ENCODE results near the gene FCN3.

FCN3 gene

DNA sequence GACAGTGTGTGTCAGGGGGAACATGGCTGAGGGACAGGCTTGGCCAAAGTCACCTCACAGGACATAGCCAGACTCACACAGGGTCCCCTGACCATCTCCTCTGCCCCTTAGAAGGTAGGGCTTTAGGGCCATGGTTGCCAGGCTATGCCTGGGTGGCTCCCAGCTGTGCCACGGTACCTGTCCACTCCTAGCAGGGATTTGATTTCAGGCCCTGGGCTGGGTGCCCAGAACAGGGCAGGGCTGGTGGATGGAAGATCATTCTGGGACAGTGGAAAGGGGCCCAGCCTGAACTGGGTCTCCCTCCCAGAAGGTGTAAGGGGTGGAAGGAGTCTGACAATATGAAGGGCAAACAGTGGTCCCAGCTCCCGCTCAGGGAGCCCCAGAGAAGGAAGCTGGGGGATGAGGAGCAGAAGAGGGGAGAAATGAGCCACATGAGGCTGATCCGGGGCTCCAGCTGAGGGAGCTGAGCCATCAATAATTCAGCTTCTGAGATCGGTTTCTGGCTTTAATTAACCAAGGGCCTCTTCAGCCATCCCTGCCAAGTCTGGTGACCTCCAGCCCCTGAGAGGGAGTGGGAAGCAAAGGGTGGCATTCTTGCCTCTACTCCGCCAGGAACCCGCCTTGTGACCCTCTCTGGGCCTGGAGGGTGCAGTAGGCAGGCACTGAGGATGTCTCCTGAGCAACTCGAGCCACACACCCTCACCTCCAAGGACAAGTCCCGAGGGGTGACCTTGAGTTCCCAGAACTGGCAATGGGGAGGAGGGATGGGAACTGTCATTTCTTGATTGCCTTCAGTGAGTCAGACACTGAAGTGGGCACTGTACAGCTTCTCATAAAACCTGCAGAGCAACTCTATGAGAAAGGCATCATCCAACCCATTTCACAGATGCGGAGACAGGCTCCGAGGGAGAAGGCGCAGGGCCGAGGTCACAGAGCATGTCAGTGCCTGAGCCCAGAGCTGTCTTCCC lies 6.4 kb upstream of the FCN3 start:
- no peak for DNase-seq
- no peaks in the 10 kb centered on the region for H3K9me3 Mint-ChIP-seq
- H3K27me3 Mint-ChIP-seq: peaks cover 40% of the 10 kb centered on the region
- H3K27ac Mint-ChIP-seq: no peak overlapping the region
- H3K36me3 Mint-ChIP-seq: no peaks in the 10 kb centered on the region
- CTCF ChIA-PET: interaction anchor here (0.7 to 19.8 kb wide), 6 partner anchors 10 to 79 kb away, joined by 3 to 536 read pairs (median 4); partner anchors contain the start of gene MAP3K6
- no peaks in the 10 kb centered on the region for H3K4me1 Mint-ChIP-seq
- H3K4me3 Mint-ChIP-seq: no peak overlapping the region

DNA sequence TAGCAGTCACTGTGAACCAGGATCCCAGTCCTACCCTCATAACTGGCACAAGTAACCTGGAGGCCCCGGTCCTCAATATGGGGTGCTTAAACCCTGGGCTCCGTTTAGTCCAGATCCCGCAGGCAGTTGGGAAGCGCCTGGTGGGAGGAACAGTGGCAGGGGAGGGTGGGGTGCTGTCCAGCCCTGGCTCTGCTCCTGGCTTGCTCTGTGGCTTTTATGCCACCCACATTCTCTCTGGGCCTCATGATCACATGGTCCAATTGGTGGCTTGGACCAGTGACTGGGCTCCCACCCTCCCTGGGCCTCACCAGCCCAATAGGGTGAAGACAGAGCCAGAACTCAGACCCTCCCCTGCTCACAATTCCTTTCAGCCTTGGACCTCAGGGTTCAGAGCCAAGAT lies 5.6 kb upstream of the FCN3 start:
- H3K27me3 Mint-ChIP-seq: peaks cover 40% of the 10 kb centered on the region
- H3K27ac Mint-ChIP-seq: no peak overlapping the region
- H3K9me3 Mint-ChIP-seq: no peaks in the 10 kb centered on the region
- H3K4me3 Mint-ChIP-seq: no peak overlapping the region
- no peaks in the 10 kb centered on the region for H3K4me1 Mint-ChIP-seq
- CTCF ChIA-PET: interaction anchor here (1.3 kb wide), 1 partner anchor 81 kb away, joined by 3 read pairs; no protein-coding TSS in a partner anchor
- H3K36me3 Mint-ChIP-seq: no peaks in the 10 kb centered on the region
- DNase-seq: no peak

DNA sequence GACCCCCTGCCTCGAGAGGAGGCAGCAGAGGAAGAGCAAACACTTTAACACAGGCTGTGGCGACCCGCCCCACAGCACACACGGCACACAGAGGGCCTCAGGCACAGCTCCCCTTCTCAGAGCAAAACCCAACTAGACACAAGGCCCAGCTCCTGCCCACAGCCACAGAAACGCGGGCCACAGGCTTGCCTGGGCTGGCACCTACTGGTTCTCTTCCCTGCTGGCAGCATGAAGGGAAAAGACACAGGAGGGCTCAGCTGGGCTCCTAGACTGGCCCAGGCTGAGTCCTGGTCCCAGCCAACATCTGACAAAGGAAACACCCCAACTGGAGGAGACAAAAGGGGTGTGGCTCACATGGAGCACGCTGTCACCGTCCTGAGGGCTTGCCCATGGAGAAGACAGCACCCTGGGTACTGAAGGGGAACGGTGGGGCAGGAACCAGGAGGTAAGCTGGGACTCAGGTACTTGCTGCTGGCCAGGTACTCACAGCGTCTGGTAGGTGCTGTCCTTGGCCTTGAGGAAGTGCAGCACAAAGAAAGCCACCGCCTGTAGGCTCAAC lies 5.0 kb upstream of the FCN3 start:
- no peaks in the 10 kb centered on the region for H3K9me3 Mint-ChIP-seq
- peaks cover 42% of the 10 kb centered on the region for H3K27me3 Mint-ChIP-seq
- H3K4me1 Mint-ChIP-seq: no peaks in the 10 kb centered on the region
- H3K4me3 Mint-ChIP-seq: no peak overlapping the region
- CTCF ChIA-PET: interaction anchor here (1.2 to 1.3 kb wide), 2 partner anchors 8 to 81 kb away, joined by 3 read pairs; no protein-coding TSS in a partner anchor
- no peak overlapping the region for H3K27ac Mint-ChIP-seq
- no peaks in the 10 kb centered on the region for H3K36me3 Mint-ChIP-seq
- DNase-seq: no peak

DNA sequence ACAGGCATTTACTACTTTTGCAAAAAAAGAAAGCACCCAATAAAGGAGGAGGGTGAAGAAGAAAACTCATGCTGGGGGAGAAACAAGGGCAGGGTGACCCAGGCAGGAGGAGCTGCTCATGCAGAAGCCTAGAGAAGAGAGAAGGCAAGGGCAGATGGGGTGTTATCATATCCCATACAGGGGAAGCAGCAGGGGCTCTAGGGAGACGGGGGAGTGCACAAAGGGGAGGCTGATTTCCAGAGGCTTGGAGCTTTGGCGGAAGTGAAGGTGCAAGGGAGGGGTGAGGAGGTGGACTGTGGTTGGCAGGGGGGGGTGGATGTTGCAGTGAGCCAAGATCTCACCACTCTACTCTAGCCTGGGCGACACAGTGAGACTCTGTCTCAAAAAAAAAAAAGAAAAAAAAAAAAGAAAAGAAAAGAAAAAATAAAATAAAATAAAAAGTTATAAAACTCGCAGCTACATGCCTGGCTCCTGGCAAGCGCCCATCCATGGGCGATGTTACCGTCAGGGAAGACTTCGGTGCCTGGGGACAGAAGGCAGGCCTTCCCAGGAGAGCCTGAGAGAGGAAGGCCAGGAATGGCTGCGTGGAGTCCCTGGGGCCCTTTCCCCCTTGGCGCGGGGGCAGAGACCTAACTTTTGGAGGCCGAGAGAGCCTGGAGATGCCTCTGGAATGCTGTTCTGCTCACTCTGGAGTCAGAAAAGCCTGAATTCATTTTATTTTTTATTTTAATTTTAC lies 3.3 kb upstream of the FCN3 start:
- Mint-ChIP-seq H3K36me3 (no peaks in the 10 kb centered on the region), H3K27ac (no peak overlapping the region)
- CTCF ChIA-PET: interaction anchor here (1.1 to 1.6 kb wide), 4 partner anchors 9 to 12 kb away, joined by 3 to 4 read pairs (median 4); partner anchors contain the start of gene MAP3K6

DNA sequence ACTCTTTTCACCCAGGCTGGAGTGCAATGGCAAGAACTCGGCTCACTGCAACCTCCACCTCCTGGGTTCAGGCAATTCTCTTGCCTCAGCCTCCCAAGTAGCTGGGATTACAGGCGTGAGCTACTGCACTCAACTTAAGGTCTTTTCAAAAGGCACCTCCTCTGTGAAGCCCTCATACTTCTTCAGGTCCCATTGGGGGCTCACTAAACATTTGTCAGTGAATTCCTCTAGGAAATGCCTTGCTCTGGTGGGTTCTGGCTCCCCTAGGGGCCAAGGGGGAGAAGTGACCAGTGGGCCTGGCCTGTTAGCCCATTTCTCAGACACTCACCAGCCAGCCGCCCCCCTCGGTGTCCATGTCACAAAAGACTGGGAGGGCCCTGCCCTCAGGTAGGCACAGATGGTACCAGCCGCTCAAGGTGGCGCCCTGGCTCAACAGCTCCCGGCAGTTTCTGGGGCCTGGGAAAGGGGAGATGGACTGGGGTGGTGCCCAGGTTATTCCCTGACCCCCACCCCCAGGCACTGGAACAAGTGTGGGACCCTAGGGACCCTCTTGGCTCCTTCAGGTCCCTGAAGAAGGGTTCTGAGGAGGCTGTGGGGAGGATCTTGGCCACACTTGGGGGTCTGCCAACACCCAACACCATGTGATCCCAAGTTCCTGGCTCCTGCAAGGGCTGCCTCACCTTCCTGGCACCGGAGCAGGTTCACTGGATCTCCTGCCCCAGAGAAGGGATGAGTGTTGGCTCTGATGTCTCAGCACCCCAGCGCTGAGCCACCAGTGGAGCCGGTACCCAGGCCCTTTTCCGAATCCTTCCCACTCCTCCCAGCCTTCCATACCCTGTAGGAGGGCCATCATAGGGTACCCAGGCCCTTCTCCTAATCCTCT lies 1.6 kb downstream of the FCN3 start:
- Mint-ChIP-seq H3K4me1 (peaks cover 27% of the 10 kb centered on the region), H3K27ac (no peak overlapping the region), H3K27me3 (peaks cover 29% of the 10 kb centered on the region), H3K9me3 (no peaks in the 10 kb centered on the region), H3K4me3 (no peak overlapping the region), H3K36me3 (no peaks in the 10 kb centered on the region)
- CTCF ChIA-PET: interaction anchor here (0.6 to 8.4 kb wide), 4 partner anchors 14 to 72 kb away, joined by 3 to 96 read pairs (median 4); no protein-coding TSS in a partner anchor
- no peak for DNase-seq

More for the DNA sequence above, 3.3 kb upstream of the FCN3 start:
- Mint-ChIP-seq H3K4me3 (no peak overlapping the region), H3K4me1 (no peaks in the 10 kb centered on the region), H3K27me3 (peaks cover 47% of the 10 kb centered on the region), H3K9me3 (no peaks in the 10 kb centered on the region)
- DNase-seq: no peak

DNA sequence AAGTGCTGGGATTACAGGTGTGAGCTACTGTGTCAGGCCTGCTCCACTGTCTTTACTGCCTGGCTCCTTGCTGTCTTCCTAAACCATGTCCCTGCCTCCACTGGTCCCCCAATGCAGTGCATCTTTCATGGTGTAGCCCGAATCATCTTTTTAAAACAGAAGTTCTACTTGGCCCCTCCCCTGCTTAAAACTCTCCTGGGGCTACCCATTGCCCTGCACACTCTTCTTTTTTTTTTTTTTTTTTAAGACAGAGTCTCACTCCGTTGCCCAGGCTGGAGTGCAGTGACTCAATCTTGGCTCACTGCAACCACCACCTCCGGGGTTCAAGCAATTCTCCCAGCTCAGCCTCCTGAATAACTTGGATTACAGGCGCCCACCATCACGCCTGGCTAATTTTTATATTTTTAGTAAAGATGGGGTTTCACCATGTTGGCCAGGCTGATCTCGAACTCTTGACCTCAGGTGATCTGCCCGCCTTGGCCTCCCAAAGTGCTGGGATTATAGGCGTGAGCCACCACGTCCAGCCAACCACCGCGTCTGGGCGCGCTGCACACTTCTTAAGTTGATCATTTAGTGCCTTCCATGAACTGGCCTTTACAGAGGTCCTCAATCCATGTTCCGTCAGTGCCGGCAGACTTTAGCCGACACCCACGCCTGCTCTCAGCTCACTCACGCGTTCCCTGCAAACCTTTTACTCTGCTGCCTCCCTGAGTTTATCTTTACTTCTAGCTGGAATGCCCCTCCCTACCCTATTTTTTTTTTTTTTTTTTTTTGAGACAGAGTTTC lies 2.4 kb downstream of the FCN3 start:
- peak overlapping the region; percentile 58 for H3K27ac Mint-ChIP-seq
- H3K36me3 Mint-ChIP-seq: no peaks in the 10 kb centered on the region
- no peaks in the 10 kb centered on the region for H3K9me3 Mint-ChIP-seq
- CTCF ChIA-PET: interaction anchor here (0.9 to 8.4 kb wide), 4 partner anchors 15 to 71 kb away, joined by 3 to 96 read pairs (median 5); no protein-coding TSS in a partner anchor
- H3K4me3 Mint-ChIP-seq: no peak overlapping the region
- peaks cover 33% of the 10 kb centered on the region for H3K4me1 Mint-ChIP-seq
- no peak for DNase-seq
- H3K27me3 Mint-ChIP-seq: peaks cover 31% of the 10 kb centered on the region

DNA sequence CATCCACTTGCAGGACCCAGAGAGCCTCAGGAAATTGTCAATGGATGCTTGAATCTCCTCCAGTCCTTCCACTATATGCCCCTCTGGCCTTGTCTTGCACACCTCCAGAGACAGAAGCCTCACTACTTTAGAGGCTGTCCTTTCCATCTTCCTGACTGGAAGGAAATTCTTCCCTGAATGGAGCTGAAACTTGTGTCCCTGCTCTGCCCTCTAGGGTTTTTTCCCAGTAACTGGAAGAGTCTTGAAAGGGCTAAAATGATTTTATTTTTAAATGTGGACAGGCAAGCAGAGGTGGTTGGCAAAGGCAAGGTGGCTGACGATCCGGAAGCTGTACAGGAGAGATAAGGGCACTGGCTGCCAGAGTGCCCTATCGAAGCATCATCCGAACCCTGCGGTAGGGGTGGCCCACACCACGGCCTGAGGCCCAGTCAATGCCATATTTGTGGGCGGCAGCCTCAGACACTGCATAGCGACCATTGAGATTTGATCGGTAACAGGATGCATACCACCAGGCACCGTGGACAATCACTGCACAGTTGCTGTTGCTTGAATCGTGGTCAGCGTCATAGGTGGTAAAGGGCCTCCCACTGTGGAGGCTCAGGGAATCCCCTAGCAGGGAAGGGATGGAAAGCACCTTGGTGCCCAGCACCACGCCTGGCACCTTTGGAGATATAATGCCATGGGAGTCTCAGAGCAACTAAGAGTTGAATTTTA lies 5.6 kb downstream of the FCN3 start:
- Mint-ChIP-seq H3K9me3 (no peaks in the 10 kb centered on the region), H3K27me3 (peaks cover 24% of the 10 kb centered on the region), H3K27ac (peak overlapping the region; percentile 31), H3K36me3 (no peaks in the 10 kb centered on the region), H3K4me3 (no peak overlapping the region), H3K4me1 (peaks cover 56% of the 10 kb centered on the region)
- CTCF ChIA-PET: interaction anchor here (1.0 to 8.4 kb wide), 3 partner anchors 12 to 35 kb away, joined by 3 to 96 read pairs (median 11); no protein-coding TSS in a partner anchor
- DNase-seq: no peak

DNA sequence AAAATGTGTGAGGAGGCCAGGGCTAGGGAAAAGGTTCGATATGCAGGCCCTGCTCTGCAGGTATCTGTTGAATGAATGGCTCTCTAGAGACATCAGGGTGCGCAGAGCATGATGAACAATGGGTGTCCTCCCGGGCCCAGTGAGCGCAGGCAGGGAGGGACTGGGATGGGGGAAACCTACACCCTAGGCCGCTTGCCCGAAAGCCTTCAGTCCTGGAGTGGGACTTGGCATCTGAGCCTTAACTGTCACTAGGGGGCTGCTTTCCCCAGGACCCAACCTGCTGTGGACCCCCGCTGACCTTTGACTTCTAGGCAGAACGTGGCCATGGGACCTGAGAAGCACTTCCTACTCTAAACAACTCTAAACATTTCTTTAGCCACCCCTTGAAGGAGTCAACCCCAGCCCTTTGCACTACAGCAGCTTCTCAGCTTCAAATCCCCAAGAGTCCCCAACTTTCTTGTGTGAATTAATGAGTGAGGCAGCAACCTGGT lies 7.4 kb downstream of the FCN3 start:
- peaks cover 57% of the 10 kb centered on the region for H3K4me1 Mint-ChIP-seq
- peak overlapping the region; percentile 85 for H3K27ac Mint-ChIP-seq
- no peaks in the 10 kb centered on the region for H3K9me3 Mint-ChIP-seq
- no peaks in the 10 kb centered on the region for H3K36me3 Mint-ChIP-seq
- H3K4me3 Mint-ChIP-seq: peak overlapping the region; percentile 77
- peaks cover 16% of the 10 kb centered on the region for H3K27me3 Mint-ChIP-seq
- CTCF ChIA-PET: interaction anchor here (0.6 to 8.4 kb wide), 13 partner anchors 10 to 67 kb away, joined by 3 to 96 read pairs (median 5); partner anchors contain the start of gene GPR3
- no peak for DNase-seq

DNA sequence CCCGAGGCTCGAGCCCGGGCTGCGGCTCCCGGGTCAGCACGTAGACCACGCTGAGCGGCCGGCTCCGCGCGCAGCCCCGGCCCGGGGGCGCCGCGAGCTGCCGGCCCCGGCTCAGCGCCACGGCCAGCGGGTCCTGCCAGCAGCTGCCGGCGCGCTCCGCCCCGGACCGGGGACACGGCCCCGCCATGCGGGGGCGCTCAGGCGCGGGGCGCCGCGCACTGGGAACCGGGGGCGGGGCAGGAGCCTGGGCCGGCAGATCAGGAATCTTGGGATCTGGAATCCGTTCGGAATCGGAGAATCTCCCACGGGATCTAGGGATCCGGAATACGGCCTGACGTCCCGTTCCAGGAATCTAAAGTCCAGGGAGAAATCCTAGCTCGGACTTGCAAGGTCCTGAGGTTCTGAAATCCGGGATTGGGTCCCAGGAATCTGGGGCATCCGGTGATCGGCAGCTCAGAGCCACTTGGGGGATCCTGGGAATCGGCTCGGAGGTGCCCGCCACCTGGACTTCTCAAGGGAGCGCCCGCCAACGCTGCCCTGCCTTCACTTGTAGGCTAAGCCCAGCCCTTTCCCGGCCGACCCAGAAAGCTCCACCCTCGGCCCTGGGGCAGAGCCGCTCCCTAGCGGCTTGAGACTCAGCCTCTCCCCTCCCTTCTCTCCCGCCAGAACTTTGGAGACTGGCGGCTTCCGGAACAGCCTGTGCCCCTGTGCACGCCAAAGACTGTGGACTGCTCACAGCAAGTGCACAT lies 8.0 kb downstream of the FCN3 start, which contains the start of gene MAP3K6:
Gene MAP3K6, minus strand, starts transcription at position 551 of the 749 bp plus-strand sequence. Its CDS starts 364 bp downstream, at position 187.
- Mint-ChIP-seq H3K4me3 (peak within 1 kb of the TSS; percentile 84), H3K9me3 (no peaks in the 10 kb centered on the region), H3K27me3 (peaks cover 11% of the 10 kb centered on the region), H3K4me1 (peaks cover 57% of the 10 kb centered on the region), H3K36me3 (no peaks in the 10 kb centered on the region), H3K27ac (peak within 1 kb of the TSS; percentile 85)
- CTCF ChIA-PET: interaction anchor here (0.5 to 8.4 kb wide), 21 partner anchors 10 to 66 kb away, joined by 3 to 96 read pairs (median 4); partner anchors contain the start of genes GPR3 and SYTL1
- DNase-seq: peak; percentile 69

DNA sequence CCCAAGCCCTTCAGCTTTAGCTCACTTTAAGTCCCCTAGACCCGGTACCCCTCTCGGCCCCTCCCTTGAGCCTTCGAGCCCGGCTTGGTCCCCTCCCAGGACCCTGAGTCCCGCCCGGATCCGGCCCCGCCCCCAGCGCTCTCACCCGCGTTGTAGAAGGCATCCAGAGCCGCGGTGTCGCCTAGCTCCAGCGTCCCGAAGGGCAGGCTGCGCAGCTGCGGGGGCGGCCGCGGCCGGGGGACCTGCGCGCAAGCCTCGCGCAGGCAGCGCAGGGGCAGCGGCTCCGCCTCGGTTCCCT lies 8.6 kb downstream of the FCN3 start:
- CTCF ChIA-PET: interaction anchor here (0.5 to 8.4 kb wide), 18 partner anchors 9 to 242 kb away, joined by 3 to 96 read pairs (median 4); partner anchors contain the start of genes GPR3 and SYTL1
- Mint-ChIP-seq H3K27me3 (peaks cover 15% of the 10 kb centered on the region), H3K4me1 (peaks cover 58% of the 10 kb centered on the region), H3K9me3 (no peaks in the 10 kb centered on the region), H3K36me3 (no peaks in the 10 kb centered on the region), H3K27ac (peak overlapping the region; percentile 81), H3K4me3 (peak overlapping the region; percentile 84)
- DNase-seq: peak; percentile 90

DNA sequence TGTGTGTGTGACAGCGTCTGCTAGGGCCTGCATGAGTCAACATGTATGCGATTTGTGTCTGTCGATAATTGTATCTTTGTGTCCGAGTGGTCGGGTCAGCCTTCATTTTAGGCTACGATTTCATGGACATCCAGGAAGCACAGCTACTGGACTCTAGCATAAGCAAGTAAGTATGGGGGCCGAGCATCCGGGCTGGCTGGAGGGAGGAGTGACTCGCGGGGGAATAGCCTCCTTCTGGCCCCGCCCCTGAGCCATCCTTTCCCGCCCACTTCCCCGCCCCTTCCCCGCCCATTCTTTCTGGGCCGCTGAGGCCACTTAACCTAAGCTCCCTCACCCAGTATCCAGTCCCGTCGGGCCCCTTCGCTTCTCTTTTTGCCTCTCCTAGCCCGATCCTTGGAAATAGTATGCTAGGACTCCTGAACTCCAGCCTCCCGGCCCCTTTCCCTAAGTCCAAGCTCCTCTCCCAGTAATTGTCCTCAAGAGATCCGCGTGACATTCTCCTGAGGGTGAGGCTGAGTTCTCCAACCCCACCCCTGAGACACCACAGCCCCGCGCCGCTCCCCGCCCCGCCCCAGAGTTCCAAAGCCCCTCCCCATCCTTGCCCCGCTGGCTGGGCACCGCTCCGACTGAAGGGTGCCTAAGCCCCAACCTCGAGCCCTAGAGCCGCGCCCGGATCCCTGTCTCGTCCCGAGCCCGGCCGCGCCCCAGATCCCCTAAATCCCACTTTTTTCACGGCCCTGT lies 9.1 kb downstream of the FCN3 start:
- Mint-ChIP-seq H3K27ac (peak overlapping the region; percentile 81), H3K36me3 (no peaks in the 10 kb centered on the region), H3K4me3 (peak overlapping the region; percentile 84), H3K27me3 (peaks cover 19% of the 10 kb centered on the region), H3K9me3 (no peaks in the 10 kb centered on the region), H3K4me1 (peaks cover 53% of the 10 kb centered on the region)
- DNase-seq: peak; percentile 87
- CTCF ChIA-PET: interaction anchor here (0.6 to 8.4 kb wide), 17 partner anchors 9 to 319 kb away, joined by 3 to 96 read pairs (median 4); partner anchors contain the start of gene GPR3
